Skin of body (tissue), 2 donors: Measurements from ENCODE around the gene HDAC10. TPM values are rescaled to one million over a fixed set of nuclear protein-coding genes. Genes with fewer than 3 reads are reported as not detected.

ENCODE experiments used
- DNase-seq: peaks from one replicate; lab custom pipeline; 2025; lab: John Stamatoyannopoulos, UW
- total RNA-seq: library from RNA; depleted of rRNA; stranded (reverse); fragments of >200 nt; gene quantifications from one replicate; pipeline ENCODE4 v1.2.3, GENCODE V29; 2014

Gene HDAC10
- 13.1 TPM for total RNA-seq

DNA sequence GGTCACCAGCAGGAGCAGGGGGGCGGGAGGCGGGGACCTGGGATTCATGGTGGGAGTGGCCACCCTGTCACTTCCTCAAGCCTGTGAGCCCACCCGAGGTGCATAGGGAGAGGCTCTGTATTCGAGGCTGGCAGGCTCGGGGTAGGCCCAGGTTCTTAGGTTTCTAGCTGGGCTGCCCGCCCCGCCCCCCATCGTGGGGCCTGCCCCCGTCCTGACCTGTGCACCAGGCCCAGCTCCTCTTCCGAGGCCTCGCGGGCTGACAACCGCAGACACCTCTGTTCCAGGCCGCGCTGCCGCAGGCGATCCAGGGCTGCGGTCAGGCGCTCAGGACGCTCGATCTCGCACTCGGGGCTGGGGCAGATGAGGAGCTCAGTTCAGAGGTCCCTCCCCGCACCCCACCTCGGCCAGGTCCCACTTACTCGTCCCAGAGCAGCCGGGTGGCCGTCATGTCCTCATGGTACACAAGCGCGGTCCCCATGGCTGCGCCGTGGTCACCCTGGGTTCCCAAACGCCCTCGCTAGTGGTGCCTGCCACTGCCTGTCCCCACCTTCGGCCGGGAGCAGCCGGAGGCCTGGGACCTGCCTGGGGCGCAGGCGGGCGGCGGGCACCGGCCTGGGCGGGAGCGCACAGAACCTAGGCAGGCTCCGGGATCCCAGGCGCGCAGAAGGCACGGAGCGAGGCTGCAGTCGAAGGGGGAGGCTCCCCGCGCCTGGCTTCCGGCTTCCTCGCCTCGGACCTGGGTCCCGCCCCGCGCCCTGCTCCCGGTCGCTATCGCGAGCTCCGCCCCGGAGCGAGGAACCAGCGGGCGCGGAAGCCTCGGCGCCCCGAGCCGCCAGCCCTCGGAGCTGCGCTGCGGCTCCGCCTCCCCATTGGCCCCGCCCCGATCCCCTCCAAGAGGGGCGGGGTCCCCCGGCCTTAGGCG is at the start of gene HDAC10:
TSS of gene HDAC10 (minus strand) at position 711 of the 922 bp plus-strand sequence. CDS start at position 478, 233 bp downstream.
- peak; percentile 74 for DNase-seq

DNA sequence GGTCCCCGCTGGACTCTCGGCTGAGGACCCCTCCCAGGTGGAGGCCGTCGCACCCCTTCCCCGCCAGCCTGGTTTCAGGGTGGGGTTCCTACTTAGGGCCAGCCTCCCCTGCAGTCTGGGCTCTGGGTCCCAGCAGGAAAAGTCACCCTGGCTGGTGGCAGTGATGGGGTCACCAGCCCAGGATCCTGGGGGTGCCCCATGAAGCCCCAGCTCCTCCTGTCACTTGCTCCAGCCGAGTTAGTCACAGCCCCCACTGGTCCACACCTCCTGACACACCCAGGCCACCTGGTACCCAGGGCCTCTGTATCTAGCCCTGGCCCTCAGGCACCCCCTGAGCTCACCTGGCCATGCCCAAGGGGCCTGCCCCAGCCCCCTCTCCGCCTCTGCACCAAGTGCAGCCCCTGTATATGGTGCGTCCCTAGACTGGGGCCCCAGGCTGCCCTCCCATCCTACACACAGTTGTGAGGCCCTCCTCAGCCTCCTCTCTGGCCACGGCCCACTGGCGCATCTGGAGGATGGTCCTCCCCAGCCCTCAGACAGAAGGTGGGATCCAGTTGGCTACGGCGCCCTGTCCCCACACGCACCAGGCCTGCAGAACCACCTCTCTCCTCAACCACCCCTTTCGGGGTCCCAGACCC is 49.7 kb upstream of the HDAC10 start:
- DNase-seq = no peak

GRCh38 chr22:50299785-50300619 is 48.9 kb upstream of the HDAC10 start:
- no peak for DNase-seq

DNA sequence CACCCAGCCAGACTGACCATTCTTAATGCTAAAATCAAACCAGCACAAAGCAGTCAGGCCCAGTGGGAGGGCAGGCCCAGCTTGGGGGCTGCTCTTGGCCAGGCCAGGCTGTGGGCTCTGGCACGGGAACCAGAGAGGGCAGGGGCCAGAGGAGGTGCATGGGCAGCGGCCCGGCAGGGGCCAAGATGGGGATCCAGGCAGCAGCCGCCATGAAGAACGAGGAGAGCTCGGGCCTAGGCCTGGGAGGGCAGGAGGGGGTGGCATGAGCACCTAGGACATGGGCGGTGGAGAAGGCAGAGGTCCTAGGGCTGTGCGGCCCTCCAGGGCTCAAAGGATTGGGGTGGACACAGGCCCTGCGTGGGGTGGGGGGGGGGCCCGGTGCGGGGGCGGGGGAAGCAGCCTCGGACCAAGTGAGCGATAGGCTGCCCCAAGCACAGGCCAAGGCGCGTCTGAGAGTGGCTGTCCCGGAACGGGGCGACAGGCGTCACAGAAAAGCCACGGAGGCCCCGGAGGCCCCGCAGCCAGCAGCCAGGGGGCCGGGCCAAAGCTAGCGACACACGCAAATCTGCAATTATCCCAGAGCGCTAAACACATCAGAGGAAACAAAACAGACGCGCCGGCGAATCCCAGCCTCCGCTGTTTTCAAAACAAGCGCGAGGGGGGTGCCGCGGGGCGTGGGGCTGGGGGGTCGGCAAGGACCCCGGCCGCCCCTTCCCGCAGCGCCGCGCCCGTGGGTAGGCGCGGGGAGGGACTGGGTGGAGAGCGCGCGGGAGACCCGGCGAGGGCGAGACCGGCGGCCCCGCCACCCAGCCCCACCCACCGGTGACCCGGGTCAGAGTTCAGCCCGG is 48.1 kb upstream of the HDAC10 start:
- DNase-seq = peak; percentile 22

DNA sequence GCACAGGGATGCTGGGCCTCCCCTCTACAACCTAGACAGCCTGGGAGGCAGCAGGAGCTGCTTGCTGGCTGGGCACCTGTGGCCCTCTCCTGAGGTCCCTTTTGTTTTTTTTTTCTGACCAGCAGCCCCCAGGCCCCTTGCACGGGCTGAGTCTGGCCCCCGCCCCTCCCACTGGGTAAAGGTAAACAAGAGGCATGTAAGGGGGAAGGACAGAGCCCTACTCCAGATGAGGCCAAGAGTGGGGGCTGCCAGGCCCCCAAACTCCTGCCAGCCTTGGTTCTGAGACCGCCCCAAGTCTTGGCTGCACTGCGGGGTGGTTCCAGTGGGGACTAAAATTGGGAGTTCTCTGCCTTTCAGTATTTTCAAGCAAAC is 47.2 kb upstream of the HDAC10 start:
- no peak for DNase-seq

DNA sequence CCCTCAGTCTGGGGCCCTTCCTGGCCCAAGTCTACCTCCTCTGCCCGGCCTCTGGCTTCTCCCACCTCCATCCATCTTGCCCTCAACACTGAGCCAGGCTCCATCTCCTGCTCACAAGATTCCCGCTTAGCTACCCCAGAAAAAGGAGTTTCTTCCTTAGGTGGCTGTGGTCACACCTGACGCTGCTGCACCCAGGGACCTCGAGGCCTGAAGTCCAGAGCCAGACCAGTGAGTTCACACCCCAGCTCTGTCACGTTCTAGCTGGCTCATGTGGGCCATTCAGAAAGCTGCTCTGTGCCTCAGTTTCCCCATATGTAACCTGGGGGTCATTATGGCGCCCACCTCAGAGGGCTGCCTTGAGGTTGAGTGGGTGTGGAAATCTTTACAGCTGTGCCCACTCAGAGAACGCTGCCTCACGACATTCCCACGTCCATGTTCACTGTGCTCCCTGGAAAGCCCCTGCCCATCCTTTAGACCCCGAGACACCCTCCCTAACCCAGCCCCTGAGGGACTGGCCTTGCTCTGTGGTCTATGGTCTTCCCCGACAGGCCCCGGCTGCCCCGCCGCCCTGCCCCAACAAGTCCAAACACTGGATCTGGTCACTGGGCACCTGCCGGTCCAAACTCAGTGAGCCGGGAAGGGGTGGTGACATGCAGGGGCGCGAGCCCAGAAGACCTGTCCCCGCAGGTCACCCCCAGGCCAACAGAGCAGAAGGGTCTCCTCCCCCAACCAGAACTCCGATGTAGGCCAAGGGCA is 46.6 kb upstream of the HDAC10 start:
- DNase-seq = no peak

DNA sequence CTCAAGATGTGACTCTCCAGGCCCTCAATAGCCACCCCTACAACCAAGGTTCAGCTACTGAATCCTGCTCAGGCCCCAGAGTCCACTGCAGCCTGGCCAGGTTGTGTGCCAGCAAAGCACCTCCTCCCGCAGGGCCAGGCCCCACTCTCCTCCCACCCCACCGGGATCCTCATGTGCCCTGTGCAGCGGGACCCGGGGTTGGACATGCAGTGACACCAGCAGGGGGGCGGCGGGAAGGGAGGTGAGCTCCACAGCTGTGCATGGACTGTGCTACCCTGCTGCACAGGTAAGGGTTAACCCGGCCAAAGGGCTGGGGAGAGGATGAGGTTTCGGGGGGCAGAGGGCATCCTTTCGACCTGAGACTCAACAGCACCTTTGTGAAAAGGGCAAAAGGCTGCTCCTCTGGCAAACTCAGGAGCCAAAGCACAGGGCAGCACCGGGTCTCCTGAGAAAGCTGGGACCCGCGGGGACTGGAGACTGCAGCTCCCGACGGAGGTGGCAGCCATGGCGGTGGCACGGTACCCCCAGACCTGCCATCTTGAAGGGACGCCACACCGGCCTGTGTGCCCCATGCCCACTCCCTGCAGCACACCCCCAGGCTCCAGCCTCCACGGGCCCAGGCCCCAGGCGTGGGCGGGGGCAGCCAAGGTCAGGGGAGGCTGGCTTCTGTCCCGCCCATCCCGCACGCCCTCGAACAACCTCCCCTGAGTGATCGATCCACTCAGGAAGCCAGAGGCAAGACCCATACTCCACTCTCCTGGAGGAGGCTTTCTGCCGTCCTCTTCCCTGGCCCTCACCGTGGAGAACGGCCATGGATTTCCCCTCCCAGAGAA is 45.8 kb upstream of the HDAC10 start:
- DNase-seq = no peak

DNA sequence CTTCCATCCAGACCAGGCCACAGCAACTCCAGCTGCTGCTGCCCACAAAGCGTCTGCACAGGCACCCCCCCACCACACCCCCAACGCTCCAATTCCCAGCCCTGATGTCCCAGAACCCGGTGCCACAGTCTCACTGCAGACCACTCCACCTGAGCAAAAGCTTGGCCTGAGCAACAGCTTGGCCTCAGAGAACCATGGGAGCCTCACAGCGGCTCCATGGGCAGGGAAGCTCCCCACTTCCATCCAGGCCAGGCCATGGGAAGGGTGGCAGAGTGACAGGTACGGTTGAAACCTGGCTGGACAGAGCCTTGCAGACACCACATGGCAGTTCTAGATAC is 43.2 kb upstream of the HDAC10 start:
- DNase-seq = no peak

GRCh38 chr22:50293441-50294318 is 42.6 kb upstream of the HDAC10 start:
- no peak for DNase-seq

DNA sequence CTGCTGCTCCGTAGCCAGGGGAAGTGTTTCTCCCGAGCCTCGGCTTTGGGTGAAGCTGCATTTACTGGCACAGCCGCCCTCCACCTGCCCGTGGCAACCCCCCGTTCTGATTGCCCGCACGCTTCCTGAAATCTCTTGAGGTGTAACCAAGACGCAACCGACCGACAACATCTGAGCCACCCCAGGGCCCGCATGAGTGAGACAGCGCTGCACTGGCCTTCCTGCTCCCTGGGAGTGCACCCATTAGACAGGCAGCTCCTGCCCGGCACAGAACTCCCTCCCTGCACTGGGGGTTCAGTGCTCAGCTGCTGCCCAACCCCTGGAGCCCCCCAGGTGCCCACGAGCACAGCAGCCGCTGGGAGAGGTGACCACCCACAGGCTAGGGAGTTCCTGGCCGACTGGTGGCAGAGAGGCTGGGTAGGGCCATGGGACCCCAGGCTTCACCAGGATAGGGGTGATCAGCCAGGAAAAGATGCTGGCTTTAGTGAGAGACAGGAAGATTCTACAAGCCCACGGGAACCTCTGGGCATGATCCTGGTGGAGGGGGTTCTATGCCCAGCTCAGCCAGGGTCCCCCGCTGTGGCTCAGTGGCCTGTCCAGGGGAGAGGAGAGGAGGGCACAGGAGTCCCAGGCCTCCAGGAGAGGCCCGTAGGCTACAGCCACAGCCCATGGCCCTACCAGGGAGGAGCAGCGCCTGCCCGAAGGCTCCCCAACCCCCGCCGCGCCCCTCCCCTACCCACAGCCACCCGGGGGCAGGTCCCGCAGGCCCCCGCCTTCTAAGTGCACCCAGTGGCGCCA is 41.8 kb upstream of the HDAC10 start:
- DNase-seq = no peak

- no peak for DNase-seq
Measured at GRCh38 chr22:50289942-50290630, 39.0 kb upstream of the HDAC10 start.

DNA sequence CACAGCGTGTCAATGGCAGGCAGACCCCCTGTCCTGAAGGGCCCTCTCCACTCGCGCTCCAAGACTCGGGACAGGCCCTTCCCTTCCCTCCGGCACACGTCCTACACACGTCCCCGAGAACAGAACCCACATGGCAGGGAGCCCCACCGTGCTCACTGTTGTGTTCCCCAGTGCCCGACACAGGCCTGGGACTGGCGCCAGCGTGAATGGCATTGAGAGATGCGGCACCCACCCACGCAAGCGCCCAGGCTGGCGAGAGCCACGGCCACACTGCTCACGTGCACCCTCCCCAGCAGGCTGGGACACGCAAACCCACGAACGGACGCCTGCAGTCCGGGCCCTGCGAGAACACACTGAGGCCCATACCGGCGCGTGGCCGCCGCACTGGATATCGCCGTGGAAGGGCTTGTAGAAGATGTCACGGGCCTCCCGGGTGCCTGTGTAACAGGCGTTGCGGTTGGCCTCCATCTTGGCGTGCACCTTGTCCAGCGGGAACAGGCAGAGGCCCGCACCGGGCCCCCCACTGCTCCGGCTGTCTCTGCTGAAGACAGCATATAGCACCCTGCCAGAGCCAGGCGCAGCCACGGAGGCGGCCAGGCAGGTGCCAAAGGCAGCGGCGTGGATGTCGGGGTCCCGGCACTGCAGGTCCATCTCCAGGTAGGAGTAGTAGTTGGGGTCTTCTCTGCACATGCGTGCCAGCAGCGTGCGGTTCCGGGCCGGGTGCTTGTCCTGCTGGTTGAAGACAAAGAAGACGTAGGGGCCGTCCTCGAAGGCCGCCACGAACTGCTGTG is 38.3 kb upstream of the HDAC10 start:
- no peak for DNase-seq

DNA sequence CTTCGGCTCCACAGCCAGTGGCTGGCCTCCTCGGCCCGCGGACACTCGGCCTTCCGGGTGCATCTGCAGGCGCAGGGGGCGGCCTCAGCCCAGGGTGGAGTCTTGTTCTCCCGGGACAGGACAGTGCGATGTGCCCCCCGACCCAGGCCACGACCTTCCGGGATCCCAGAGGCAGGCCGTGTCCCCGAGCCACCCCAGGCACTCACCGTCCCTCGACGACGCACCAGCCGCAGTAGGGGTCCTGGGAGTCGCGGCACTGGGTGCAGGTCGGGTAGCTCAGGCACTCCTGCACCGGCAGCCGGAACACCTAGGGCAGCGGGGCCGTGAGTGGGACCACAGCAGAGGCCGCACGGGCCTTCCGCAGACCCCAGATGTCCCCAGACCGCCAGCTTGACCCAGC is 36.7 kb upstream of the HDAC10 start:
- no peak for DNase-seq

GRCh38 chr22:50286701-50287318 is 35.7 kb upstream of the HDAC10 start:
- DNase-seq = no peak

GRCh38 chr22:50286275-50286674 is 35.2 kb upstream of the HDAC10 start:
- DNase-seq = no peak
